HEK293T (cell line): ENCODE results near the gene FBXO39.

ENCODE experiments used
- CTCF ChIA-PET: fragments of 350-600 bp; formaldehyde crosslinking; extraction: SDS; loops from one replicate; lab custom pipeline; 2021; ENCODE audit warnings: antibody characterized with exemption, inconsistent platforms; lab: Yijun Ruan, JAX
- POLR2A ChIA-PET: fragments of 350-600 bp; formaldehyde crosslinking; extraction: SDS; loops from one replicate; lab custom pipeline; 2020; ENCODE audit warnings: antibody characterized with exemption, inconsistent platforms; lab: Yijun Ruan, JAX
- DNase-seq: peaks from one replicate; pipeline ENCODE4 v3.0.0; 2012; ENCODE audit warnings: mixed read lengths; ENCODE audit errors: extremely low spot score
- ARNT ChIP-seq: fragments of 450-650 bp; IDR thresholded peaks from 2 replicates; pipeline ENCODE4 v1.6.1; 2017; ENCODE audit warnings: mild to moderate bottlenecking
- BHLHE40 ChIP-seq: fragments of 450-650 bp; IDR thresholded peaks from 2 replicates; pipeline ENCODE4 v1.6.1; 2016; ENCODE audit warnings: mild to moderate bottlenecking, moderate library complexity, borderline replicate concordance
- CTBP1 ChIP-seq: fragments of 450-650 bp; IDR thresholded peaks from 2 replicates; pipeline ENCODE4 v1.6.1; 2016; ENCODE audit warnings: borderline replicate concordance
- ELF4 ChIP-seq: fragments of 450-650 bp; IDR thresholded peaks from 2 replicates; pipeline ENCODE4 v1.6.1; 2017; ENCODE audit warnings: antibody characterized with exemption
- FOXA1 ChIP-seq: fragments of 450-650 bp; IDR thresholded peaks from 2 replicates; pipeline ENCODE4 v1.6.1; 2016; ENCODE audit warnings: mild to moderate bottlenecking
- FOXK2 ChIP-seq: fragments of 450-650 bp; IDR thresholded peaks from 2 replicates; pipeline ENCODE4 v1.6.1; 2016; ENCODE audit warnings: mild to moderate bottlenecking
- FOXM1 ChIP-seq: fragments of 450-650 bp; IDR thresholded peaks from 2 replicates; pipeline ENCODE4 v1.6.1; 2017; ENCODE audit warnings: mild to moderate bottlenecking, borderline replicate concordance
- HDGF ChIP-seq: fragments of 450-650 bp; IDR thresholded peaks from 2 replicates; pipeline ENCODE4 v1.6.1; 2017; ENCODE audit warnings: antibody characterized with exemption, borderline replicate concordance
- L3MBTL2 ChIP-seq: fragments of 450-650 bp; conservative IDR thresholded peaks from 2 replicates; pipeline ENCODE4 v1.6.1; 2016; ENCODE audit warnings: mild to moderate bottlenecking
- LEF1 ChIP-seq: fragments of 450-650 bp; IDR thresholded peaks from 2 replicates; pipeline ENCODE4 v1.6.1; 2017; ENCODE audit warnings: mild to moderate bottlenecking, borderline replicate concordance
- NFRKB ChIP-seq: fragments of 450-650 bp; IDR thresholded peaks from 2 replicates; pipeline ENCODE4 v1.6.1; 2016; ENCODE audit warnings: mild to moderate bottlenecking, moderate library complexity
- SP1 ChIP-seq: fragments of 450-650 bp; IDR thresholded peaks from 2 replicates; pipeline ENCODE4 v1.6.1; 2017
- SUZ12 ChIP-seq: fragments of 450-650 bp; IDR thresholded peaks from 2 replicates; pipeline ENCODE4 v1.6.1; 2016; ENCODE audit warnings: mild to moderate bottlenecking
- TARDBP ChIP-seq: fragments of 450-650 bp; IDR thresholded peaks from 2 replicates; pipeline ENCODE4 v1.6.1; 2016
- ZNF384 ChIP-seq: fragments of 450-650 bp; IDR thresholded peaks from 2 replicates; pipeline ENCODE4 v1.6.1; 2016
- TF ChIP-seq, protein P1 (sequence below): fragments of 450-650 bp; IDR thresholded peaks from 2 replicates; pipeline ENCODE4 v1.6.1; 2016

Gene FBXO39

DNA sequence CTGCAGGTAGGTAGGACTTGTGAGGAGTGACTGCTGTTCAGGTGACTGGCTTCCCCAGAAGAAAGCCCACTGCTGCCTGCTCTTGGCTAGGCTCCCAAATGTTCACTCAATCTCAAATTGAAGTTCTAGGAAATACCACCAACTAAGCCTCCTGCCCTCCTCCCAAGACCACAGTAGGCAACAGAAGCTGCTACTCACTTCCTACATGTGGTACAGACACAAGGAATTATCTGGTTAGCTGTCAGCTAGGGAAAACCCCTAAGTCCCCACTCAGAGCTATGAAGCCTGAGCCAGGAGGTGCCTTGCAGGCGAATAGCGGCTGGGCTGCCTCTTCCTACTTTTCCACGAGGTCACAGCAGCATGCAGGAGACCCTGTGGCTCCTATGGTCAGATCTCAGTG lies 4.9 kb downstream of the FBXO39 start:
- TF ChIP-seq ELF4 = no peak
- no peak for TF ChIP-seq FOXM1
- TF ChIP-seq HDGF = no peak
- TF ChIP-seq NFRKB = no peak
- ChIA-PET CTCF (interaction anchor here (0.6 kb wide), 1 partner anchor 834 kb away, joined by 3 read pairs; no protein-coding TSS in a partner anchor), POLR2A (no interaction called here)
- DNase-seq = no peak

DNA sequence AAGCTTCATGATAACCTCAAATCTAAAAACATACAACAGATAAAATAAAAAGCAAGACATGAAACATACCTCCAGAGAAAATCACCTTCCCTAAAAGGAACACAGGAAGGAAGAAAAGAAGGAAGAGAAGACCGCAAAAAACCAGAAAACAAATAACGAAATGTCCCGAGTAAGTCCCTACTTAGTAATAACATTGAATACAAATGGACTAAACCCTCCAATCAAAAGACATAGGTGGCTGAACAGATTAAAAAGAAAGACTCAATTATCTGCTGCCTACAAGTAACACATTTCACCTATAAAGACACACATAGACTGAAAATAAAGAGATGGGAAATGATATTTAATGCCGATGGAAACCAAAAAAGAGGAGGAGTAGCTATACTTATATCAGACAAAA lies 6.2 kb downstream of the FBXO39 start:
- TF ChIP-seq SP1 (no peak), SUZ12 (no peak), BHLHE40 (no peak), TARDBP (no peak), ZNF384 (no peak), FOXK2 (no peak), FOXA1 (no peak), FOXM1 (no peak), CTBP1 (no peak)
- TF ChIP-seq, protein P1, sequence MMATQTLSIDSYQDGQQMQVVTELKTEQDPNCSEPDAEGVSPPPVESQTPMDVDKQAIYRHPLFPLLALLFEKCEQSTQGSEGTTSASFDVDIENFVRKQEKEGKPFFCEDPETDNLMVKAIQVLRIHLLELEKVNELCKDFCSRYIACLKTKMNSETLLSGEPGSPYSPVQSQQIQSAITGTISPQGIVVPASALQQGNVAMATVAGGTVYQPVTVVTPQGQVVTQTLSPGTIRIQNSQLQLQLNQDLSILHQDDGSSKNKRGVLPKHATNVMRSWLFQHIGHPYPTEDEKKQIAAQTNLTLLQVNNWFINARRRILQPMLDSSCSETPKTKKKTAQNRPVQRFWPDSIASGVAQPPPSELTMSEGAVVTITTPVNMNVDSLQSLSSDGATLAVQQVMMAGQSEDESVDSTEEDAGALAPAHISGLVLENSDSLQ = no peak
- ChIA-PET POLR2A (no interaction called here), CTCF (interaction anchor here (1.0 kb wide), 1 partner anchor 61 kb away, joined by 3 read pairs; no protein-coding TSS in a partner anchor)
- DNase-seq = no peak

DNA sequence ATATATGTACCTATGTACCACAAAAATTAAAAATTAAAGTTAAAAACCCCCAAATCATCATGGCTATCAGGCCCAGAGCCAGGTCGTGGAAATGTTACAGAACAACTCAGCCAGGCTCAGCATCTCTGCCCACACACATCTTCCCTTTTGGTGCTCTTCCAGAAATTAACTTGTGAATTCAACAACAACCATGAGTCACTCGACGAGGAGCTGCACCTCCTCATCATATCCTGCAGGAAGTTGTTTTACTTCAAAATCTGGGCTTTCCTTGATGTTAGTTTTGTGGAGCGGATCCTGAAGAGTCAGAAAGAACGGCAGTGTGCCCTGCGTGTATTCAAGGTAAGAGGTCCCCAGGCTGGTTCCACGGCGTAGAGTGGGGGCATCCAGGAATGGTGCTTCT lies 10.6 kb downstream of the FBXO39 start:
- ChIA-PET POLR2A (no interaction called here), CTCF (interaction anchor here (1.6 kb wide), 1 partner anchor 85 kb away, joined by 5 read pairs; no protein-coding TSS in a partner anchor)
- no peak for DNase-seq
- TF ChIP-seq FOXM1 = no peak
- TF ChIP-seq SUZ12 = no peak
- TF ChIP-seq LEF1 = no peak
- no peak for TF ChIP-seq SP1
- TF ChIP-seq BHLHE40 = no peak
- no peak for TF ChIP-seq ARNT
- TF ChIP-seq TARDBP = no peak
- TF ChIP-seq NFRKB = no peak
- no peak for TF ChIP-seq ELF4
- no peak for TF ChIP-seq HDGF
- no peak for TF ChIP-seq FOXK2
- TF ChIP-seq, protein P1 = no peak
- no peak for TF ChIP-seq L3MBTL2
- no peak for TF ChIP-seq FOXA1
- no peak for TF ChIP-seq CTBP1
- TF ChIP-seq ZNF384 = no peak

DNA sequence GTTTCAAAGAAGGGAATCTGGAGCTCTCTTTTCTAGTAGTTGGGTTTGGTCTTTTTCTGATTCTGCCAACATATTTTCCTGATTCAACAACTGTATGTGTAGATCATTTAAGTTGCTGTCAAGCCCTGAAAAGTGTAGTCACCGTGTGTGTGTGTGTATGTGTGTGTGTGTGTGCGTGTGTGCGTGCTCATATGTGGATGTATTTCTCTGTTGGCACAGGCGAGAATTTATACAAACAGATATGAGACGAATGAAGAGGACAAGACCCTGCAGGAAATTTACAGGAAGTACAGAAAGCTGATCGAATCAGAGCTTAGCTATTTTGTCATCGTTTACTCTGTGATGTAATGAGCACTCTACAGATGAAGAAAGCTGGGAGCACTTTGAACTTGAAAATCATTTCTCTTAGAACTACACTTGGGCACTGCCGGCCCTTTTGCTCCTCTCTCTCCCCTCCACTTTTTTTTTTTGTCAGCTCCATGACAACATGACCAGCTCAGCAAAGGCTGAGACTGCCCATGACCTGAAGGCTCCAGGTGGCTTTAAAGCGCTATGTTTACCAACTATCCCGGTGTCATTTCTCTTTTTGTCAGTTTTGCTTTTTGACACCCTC lies 11.2 kb downstream of the FBXO39 start:
- DNase-seq = no peak
- no peak for TF ChIP-seq HDGF
- no peak for TF ChIP-seq SUZ12
- no peak for TF ChIP-seq L3MBTL2
- no peak for TF ChIP-seq TARDBP
- no peak for TF ChIP-seq NFRKB
- no peak for TF ChIP-seq BHLHE40
- no peak for TF ChIP-seq FOXM1
- no peak for TF ChIP-seq LEF1
- no peak for TF ChIP-seq CTBP1
- TF ChIP-seq ARNT = no peak
- no peak for TF ChIP-seq ELF4
- no peak for TF ChIP-seq ZNF384
- TF ChIP-seq SP1 = no peak
- TF ChIP-seq, protein P1 = no peak
- POLR2A ChIA-PET = no interaction called here
- CTCF ChIA-PET = interaction anchor here (1.6 kb wide), 1 partner anchor 85 kb away, joined by 5 read pairs; no protein-coding TSS in a partner anchor

DNA sequence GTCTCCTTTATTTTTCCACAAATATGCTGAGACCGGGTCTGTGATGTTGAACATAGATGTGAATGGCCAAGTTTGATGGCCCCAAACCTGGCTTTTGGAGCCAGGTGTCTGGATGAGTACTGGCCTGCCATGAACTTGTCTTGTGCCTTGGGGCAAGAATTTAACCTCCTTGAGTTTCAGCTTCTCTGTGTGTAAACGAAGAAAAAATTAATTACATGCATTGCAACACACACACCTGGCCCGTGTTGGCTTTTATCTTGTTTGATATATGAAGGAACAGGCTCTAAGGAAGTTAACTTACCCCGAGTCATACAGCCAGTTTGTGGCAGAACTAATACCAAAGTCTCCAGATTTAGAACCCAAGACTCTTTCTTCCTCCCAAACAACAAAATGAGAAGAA lies 13.1 kb downstream of the FBXO39 start:
- ChIA-PET CTCF (no interaction called here), POLR2A (no interaction called here)
- DNase-seq = no peak
- TF ChIP-seq L3MBTL2 = no peak
- TF ChIP-seq NFRKB = no peak

DNA sequence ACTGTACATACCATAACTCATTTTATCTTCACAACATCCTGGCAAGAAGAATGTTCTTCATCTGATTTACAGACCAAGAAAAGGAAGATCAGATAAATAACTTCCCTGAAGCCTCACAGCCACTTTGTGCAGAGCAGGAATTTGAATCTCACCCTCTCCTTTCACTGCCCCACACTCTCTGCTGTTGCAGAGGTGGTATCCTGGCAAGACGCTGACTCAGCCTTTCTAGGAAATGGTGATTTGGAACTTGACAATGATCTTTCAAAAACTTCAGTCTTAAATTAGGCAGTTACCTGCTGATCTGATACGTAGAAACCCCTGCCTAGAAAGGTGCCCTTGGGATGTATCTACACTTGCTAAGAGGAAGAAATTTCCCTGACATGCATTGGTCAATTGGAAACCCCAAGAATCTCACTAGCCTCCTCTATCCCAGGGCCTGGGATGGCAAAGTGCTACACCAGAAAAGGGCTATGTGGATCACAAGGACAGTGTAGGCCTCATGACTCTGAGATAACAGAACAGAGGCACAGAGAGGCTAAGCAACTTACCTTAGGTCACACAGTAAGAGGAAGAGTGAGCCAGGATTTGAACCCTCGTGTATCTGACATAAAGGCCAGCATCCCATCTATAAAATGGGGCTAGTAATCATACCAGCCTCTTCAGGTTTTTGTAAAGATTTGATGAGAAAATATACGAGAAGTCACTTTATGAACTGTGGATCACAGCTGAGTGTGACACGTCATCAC lies 17.9 kb downstream of the FBXO39 start:
- TF ChIP-seq L3MBTL2 (no peak), LEF1 (no peak), TARDBP (no peak), BHLHE40 (no peak), ZNF384 (no peak), CTBP1 (no peak)
- ChIA-PET POLR2A (no interaction called here), CTCF (no interaction called here)
- no peak for DNase-seq
